ENCODE results near the gene ADD1.

Gene ADD1

GRCh38 chr4:2870082-2870481 lies 26.4 kb downstream of the ADD1 start:
- no peak for DNase-seq (ENCODE audit: low read depth)

GRCh38 chr4:2871466-2871865 lies 27.8 kb downstream of the ADD1 start:
- no peak overlapping the region for H3K4me3 ChIP-seq (ENCODE audit: low read depth, low read length)
- no peak for TF ChIP-seq CTCF (conservative IDR thresholded peaks at IDR 0.05; ENCODE audit: low read depth, low read length)
- DNase-seq (ENCODE audit: low read depth) = no peak

More at GRCh38 chr4:2870082-2870481, 26.4 kb downstream of the ADD1 start:
- H3K4me3 ChIP-seq (ENCODE audit: low read depth, low read length) = no peak overlapping the region
- no peak for TF ChIP-seq CTCF (conservative IDR thresholded peaks at IDR 0.05; ENCODE audit: low read depth, low read length)

- H3K4me3 ChIP-seq (ENCODE audit: low read depth, low read length) = no peak overlapping the region
- no peak for TF ChIP-seq CTCF (conservative IDR thresholded peaks at IDR 0.05; ENCODE audit: low read depth, low read length)
- DNase-seq (ENCODE audit: low read depth) = no peak
Observed at GRCh38 chr4:2871911-2872310, 28.3 kb downstream of the ADD1 start.

GRCh38 chr4:2873329-2873728 lies 29.7 kb downstream of the ADD1 start:
- H3K4me3 ChIP-seq (ENCODE audit: low read depth, low read length) = no peak overlapping the region
- no peak for DNase-seq (ENCODE audit: low read depth)
- TF ChIP-seq CTCF (conservative IDR thresholded peaks at IDR 0.05; ENCODE audit: low read depth, low read length) = no peak

GRCh38 chr4:2874861-2875260 lies 31.2 kb downstream of the ADD1 start:
- DNase-seq (ENCODE audit: low read depth) = no peak
- H3K4me3 ChIP-seq (ENCODE audit: low read depth, low read length) = no peak overlapping the region
- TF ChIP-seq CTCF (conservative IDR thresholded peaks at IDR 0.05; ENCODE audit: low read depth, low read length) = no peak

GRCh38 chr4:2875556-2875955 lies 31.9 kb downstream of the ADD1 start:
- no peak overlapping the region for H3K4me3 ChIP-seq (ENCODE audit: low read depth, low read length)
- TF ChIP-seq CTCF (conservative IDR thresholded peaks at IDR 0.05; ENCODE audit: low read depth, low read length) = no peak
- DNase-seq (ENCODE audit: low read depth) = no peak

GRCh38 chr4:2878346-2878745 lies 34.7 kb downstream of the ADD1 start:
- DNase-seq (ENCODE audit: low read depth) = no peak
- no peak for TF ChIP-seq CTCF (conservative IDR thresholded peaks at IDR 0.05; ENCODE audit: low read depth, low read length)
- no peak overlapping the region for H3K4me3 ChIP-seq (ENCODE audit: low read depth, low read length)
